DMS114 treated with DMSO at 0.1 percent for 48 hours (cell line): ENCODE data around the gene PNMA6F.
"Not testable (repeated sequence)": the region's sequence is repeated elsewhere in the genome, so short reads cannot be mapped to it uniquely, and the experiment has no call there.

Experiments
- DNase-seq: peaks from one replicate; lab custom pipeline; 2025; ENCODE audit not compliant: unreplicated experiment; lab: John Stamatoyannopoulos, UW

PNMA6F gene

DNA sequence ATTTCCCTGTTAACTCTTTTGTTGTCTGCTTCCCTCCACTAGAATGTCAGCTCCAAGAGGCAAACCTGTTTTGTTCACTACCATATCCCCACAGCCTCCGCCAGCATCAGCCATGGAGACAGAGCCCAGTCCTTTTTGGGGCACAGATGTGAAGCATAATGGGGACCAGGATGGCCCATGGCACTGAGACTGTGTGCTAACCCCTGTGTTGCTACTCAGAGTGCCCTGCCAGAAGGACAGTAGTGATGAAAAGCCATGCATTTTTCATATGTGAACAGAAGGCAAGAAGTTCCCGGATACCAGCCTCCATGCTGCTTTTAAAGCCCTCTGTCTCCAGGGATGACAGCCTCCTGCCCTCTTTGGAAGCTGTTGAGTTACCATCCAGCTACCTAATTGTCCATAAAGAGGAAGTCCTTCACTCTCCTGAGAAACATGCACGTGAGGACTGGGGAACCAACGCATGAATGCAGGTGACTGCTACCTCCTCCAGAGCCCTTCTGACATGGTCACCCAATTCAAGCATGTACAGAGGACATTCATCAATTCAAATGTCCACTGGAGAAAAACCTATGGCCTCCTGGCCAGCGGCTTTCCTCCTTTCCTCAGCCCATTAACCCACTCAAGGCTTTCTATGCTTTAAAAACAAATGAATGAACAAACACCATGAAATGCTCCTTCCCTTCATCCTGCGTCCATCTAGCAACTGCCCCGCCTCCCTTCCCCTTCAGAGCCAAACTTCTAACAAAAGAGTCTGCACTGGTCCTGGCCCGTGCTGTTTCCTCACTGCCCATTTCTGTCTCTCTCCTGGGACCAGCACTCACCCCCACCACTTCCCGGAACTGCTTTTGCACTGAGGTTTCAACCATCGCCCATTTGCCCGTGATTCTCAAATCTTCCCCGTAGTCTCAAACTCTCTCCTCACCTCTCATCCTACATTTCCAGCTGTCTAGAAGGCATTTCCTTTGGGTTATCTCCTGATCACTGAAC lies 18.0 kb downstream of the PNMA6F start:
- no peak for DNase-seq

- no peak for DNase-seq
Observed at GRCh38 chrX:153302796-153303195, 18.8 kb downstream of the PNMA6F start.

GRCh38 chrX:153301746-153302145 lies 19.8 kb downstream of the PNMA6F start:
- no peak for DNase-seq

DNA sequence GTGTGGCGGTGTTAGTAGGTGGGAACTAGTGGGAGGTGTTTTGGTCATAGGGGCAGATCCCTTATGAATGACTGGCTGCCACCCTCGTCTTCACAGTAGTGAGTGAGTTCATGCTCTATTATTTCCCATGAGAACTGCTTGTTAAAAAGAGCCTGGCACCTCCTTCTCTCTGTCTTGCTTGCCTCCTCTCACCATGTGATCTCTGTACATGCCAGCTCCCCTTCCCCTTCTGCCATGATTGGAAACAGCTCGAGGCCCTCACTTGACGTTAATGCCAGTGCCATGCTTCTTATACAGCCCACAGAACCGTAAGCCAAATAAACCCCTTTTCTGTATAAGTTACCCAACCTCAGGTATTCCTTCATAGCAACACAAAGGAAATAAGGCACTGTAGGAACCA lies 21.7 kb downstream of the PNMA6F start:
- DNase-seq, result no peak

DNA sequence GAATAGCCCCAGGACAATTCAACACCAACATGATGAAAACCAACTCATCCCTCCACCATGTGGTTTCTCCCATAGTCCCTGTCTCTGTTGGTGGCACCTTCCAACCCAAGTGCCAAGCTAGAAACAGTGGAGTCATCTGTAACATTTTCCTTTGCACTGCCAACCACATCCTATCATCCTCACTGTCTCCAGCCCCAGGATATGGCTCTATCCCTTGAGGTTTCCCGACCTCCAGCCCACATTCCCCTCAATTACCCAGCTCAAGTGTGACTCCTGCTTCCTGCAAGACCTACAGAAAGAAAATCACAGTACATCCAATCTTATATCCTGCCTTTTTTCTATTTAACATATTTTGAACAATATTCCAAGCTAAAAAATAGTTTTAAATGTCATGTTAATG lies 24.2 kb downstream of the PNMA6F start:
- DNase-seq, result no peak

DNA sequence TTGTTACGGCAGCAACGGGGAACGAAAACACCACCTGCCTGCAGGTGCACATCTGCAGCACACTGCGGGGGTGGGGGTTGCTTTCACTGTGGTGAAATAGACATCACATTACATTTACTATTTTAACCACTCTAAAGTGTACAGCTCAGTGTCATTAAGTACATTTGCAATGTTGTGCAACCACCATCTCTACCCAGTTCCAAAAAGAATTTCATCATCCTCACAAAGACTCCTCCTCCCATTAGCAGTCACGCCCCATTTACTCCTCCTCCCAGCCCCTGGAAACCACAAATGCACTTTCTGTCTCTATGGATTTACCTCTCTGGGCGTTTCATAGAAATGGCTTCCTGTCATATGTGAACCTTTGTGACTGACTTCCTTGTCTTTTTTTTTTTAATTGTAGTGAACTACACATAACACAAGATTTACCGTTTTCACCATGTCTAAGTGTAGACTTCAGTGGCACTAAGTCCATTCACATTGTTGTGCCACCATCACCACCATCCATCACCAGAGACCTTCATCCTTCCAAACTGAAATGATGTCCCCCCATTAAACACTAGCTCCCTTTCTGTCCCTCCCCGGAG lies 28.0 kb downstream of the PNMA6F start:
- DNase-seq, result not testable (repeated sequence)

- not testable (repeated sequence) for DNase-seq
Observed at GRCh38 chrX:153288807-153289206, 32.8 kb downstream of the PNMA6F start.

DNA sequence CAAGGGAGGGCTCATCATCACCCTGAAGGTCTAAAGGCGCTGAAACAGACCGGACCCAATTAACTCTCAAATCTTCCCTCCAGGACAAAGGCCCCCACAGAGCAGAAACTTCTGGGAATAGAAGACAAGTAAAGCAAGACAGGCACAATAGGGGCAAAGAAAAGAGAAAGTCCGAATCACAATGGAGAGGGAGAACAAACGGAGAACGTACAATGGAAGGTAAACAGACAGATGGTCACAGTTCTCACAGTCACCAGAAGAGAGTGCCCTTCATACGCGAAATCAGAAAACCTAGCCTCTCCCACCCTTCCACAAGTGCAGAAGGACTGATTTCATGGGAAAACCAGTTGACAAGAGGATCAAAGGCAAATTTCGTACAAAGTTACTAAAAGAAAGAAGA lies 35.9 kb downstream of the PNMA6F start:
- not testable (repeated sequence) for DNase-seq

- not testable (repeated sequence) for DNase-seq
Observed at GRCh38 chrX:153283982-153284381, 37.6 kb downstream of the PNMA6F start.

GRCh38 chrX:153281784-153282183 lies 39.8 kb downstream of the PNMA6F start:
- DNase-seq, result not testable (repeated sequence)

DNA sequence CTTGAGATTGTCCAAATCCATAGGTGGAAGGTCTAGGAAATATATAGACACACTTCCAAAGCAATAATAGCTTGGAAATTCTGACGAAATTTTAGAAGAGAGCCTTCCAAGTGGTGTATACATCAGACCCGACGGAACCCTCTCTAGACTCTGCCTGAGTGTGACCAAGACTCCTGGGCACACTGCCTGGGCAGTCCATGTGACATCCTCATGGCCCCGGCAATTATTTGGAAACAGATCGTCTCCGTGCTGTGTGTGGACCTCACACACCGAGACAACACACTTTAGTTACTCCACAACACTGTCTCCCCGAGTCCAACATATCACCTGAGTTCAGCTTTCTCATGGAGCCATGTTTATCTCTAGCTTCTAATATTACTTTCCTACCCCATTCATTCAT lies 42.3 kb downstream of the PNMA6F start:
- DNase-seq, result not testable (repeated sequence)

DNA sequence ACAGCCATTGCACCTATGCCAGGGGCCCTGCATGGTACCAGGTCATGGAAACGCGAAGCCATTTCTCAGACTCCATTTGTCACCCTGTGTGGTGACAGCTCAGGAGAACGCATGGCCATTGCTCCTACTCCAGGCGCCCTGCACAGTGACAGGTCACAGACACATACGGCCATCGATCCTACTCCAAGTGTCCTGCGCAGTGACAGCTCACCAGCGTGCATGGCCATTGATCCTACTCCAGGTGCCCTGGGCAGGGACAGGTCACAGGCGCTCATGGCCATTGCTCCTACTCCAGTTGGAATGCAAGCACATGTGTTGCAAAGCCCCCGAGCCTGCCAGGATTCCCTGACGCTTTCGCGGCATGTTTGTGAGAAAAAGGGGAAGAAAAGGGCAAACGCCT lies 45.5 kb downstream of the PNMA6F start:
- DNase-seq, result not testable (repeated sequence)

DNA sequence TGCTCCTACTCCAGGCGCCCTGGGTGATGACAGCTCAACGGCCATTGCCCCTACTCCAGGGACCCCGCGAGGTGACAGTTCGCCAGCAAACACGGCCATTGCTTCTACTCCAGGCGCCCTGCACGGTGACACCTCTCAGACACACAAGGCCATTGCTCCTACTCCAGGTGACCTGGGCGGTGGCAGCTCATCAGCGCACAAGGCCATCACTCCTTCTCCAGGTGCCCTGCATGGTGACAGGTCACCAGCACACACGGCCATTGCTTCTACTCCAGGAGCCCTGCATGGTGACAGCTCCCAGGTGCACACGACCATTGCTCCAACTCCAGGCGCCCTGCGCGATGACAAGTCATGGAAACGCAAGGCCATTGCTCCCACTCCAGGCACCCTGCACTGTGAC lies 46.1 kb downstream of the PNMA6F start:
- not testable (repeated sequence) for DNase-seq

DNA sequence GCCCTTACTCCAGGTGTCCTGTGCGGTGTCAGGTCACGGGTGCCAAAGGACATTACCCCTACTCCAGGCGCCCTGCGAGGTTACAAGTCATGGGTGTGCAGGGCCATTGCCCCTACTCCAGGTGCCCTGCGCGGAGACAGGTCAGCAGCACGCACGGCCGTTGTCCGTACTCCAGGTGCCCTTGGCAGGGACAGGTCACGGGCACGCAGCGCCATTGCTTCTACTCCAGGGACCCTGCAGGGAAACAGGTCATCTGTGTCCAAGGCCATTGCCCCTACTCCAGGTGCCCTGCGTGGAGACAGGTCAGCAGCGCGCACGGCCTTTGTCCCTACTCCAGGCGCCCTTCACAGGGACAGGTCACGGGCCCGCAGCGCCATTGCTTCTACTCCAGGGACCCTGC lies 49.0 kb downstream of the PNMA6F start:
- not testable (repeated sequence) for DNase-seq

DNA sequence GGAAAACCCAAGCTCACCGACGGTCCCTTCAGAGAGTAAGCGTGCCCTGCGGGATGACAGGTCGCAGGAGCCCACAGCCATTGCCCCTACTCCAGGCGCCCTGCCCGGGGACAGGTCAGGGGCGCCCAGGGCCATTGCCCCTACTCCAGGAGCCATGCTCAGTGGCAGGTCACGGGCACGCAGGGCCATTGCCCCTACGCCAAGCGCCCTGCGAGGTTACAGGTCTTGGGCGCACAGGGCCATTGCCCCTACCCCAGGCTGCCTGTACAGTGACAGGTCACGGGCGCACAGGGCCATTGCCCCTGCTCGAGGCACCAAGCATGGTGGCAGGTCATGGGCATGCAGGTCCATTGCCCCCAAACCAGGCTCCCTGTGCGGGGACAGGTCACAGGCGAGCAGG lies 49.5 kb downstream of the PNMA6F start:
- DNase-seq, result not testable (repeated sequence)
